OCI-LY7 (cell line): ENCODE measurements around the gene SCAF8.

ENCODE experiments used
- CTCF ChIP-seq: fragments of 200-600 bp; sonication (generic); conservative IDR thresholded peaks from 2 replicates; pipeline ENCODE4 v1.5.1; 2014; ENCODE audit warnings: mild to moderate bottlenecking, antibody characterized with exemption, low read length, moderate library complexity, mixed read lengths
- EZH2phosphoT487 ChIP-seq: fragments of 200-600 bp; sonication (generic); IDR thresholded peaks from 2 replicates; pipeline ENCODE4 v1.6.1; 2018; ENCODE audit warnings: low read depth, borderline replicate concordance, mild to moderate bottlenecking, mixed run types, antibody characterized with exemption, low read length, moderate library complexity, mixed read lengths

GRCh38 chr6:154773610-154774089, 40.4 kb downstream of the SCAF8 start:
- TF ChIP-seq CTCF, result no peak
- TF ChIP-seq EZH2phosphoT487, result no peak
